ENCODE results near the gene NTF3. TPM values are rescaled to one million over a fixed set of nuclear protein-coding genes. Genes with fewer than 3 reads are reported as not detected.

Gene NTF3
- total RNA-seq, 6 donors from 2014 or later = 0.46 to 0.71 (median 0.54) TPM; not detected in 3

GRCh38 chr12:5499566-5500330, 67.8 kb downstream of the NTF3 start:
- WGBS, 2 donors = 83 to 86% methylated on average over 9 of the region's 9 CpGs
- no peak for TF ChIP-seq EP300 (IDR thresholded peaks at IDR 0.05)
- no peak for TF ChIP-seq CTCF (IDR thresholded peaks at IDR 0.05)
- TF ChIP-seq POLR2AphosphoS5 (IDR thresholded peaks at IDR 0.05) = no peak
- no peak for TF ChIP-seq POLR2A (IDR thresholded peaks at IDR 0.05)
- DNase-seq (no peak), ATAC-seq (ENCODE audit: low FRiP score in 2 of 2) (no peak)
- Histone ChIP-seq H3K4me1 (no peaks in the 10 kb centered on the region), H3K4me3 (no peak overlapping the region), H3K27ac (no peak overlapping the region), H3K9me3 (no peaks in the 10 kb centered on the region), H3K36me3 (no peaks in the 10 kb centered on the region), H3K27me3 (no peaks in the 10 kb centered on the region)

GRCh38 chr12:5500331-5500659, 68.4 kb downstream of the NTF3 start:
- no peak for ATAC-seq (ENCODE audit: low FRiP score in 2 of 2)
- Histone ChIP-seq H3K27me3 (no peaks in the 10 kb centered on the region), H3K4me1 (no peaks in the 10 kb centered on the region), H3K4me3 (no peak overlapping the region), H3K9me3 (no peaks in the 10 kb centered on the region), H3K36me3 (no peaks in the 10 kb centered on the region), H3K27ac (no peak overlapping the region)
- no peak for DNase-seq
- 87 to 92% methylated on average over 7 of the region's 7 CpGs for WGBS, 2 donors
- TF ChIP-seq POLR2AphosphoS5 (IDR thresholded peaks at IDR 0.05) = no peak
- TF ChIP-seq POLR2A (IDR thresholded peaks at IDR 0.05) = no peak
- no peak for TF ChIP-seq EP300 (IDR thresholded peaks at IDR 0.05)
- TF ChIP-seq CTCF (IDR thresholded peaks at IDR 0.05) = no peak

GRCh38 chr12:5503774-5504173, 71.9 kb downstream of the NTF3 start:
- H3K4me3 ChIP-seq = no peak overlapping the region
- no peaks in the 10 kb centered on the region for H3K4me1 ChIP-seq
- 75 to 80% methylated on average over 5 to 6 of the region's 6 CpGs for WGBS, 2 donors
- no peaks in the 10 kb centered on the region for H3K36me3 ChIP-seq
- H3K27ac ChIP-seq = no peak overlapping the region
- ATAC-seq (ENCODE audit: low FRiP score in 2 of 2) = peak in 1 of 2 donors; percentile 13
- TF ChIP-seq POLR2A (IDR thresholded peaks at IDR 0.05) (no peak), POLR2AphosphoS5 (IDR thresholded peaks at IDR 0.05) (no peak), CTCF (IDR thresholded peaks at IDR 0.05) (no peak), EP300 (IDR thresholded peaks at IDR 0.05) (no peak)
- DNase-seq = no peak
- H3K27me3 ChIP-seq = no peaks in the 10 kb centered on the region
- no peaks in the 10 kb centered on the region for H3K9me3 ChIP-seq

- Histone ChIP-seq H3K27ac (no peak overlapping the region), H3K36me3 (no peaks in the 10 kb centered on the region), H3K27me3 (no peaks in the 10 kb centered on the region), H3K4me3 (no peak overlapping the region), H3K4me1 (no peaks in the 10 kb centered on the region), H3K9me3 (no peaks in the 10 kb centered on the region)
- DNase-seq = no peak
- 85 to 100% methylated on average over 1 to 4 of the region's 4 CpGs for WGBS, 2 donors
- ATAC-seq (ENCODE audit: low FRiP score in 2 of 2) = no peak
- TF ChIP-seq POLR2A (IDR thresholded peaks at IDR 0.05) = no peak
- no peak for TF ChIP-seq EP300 (IDR thresholded peaks at IDR 0.05)
- TF ChIP-seq CTCF (IDR thresholded peaks at IDR 0.05) = no peak
- no peak for TF ChIP-seq POLR2AphosphoS5 (IDR thresholded peaks at IDR 0.05)
Measured at GRCh38 chr12:5505116-5505515, 73.2 kb downstream of the NTF3 start.

- no peak overlapping the region for H3K4me3 ChIP-seq
- no peaks in the 10 kb centered on the region for H3K4me1 ChIP-seq
- no peaks in the 10 kb centered on the region for H3K27me3 ChIP-seq
- WGBS, 2 donors = 77 to 82% methylated on average over 2 of the region's 2 CpGs
- no peaks in the 10 kb centered on the region for H3K9me3 ChIP-seq
- no peaks in the 10 kb centered on the region for H3K36me3 ChIP-seq
- no peak overlapping the region for H3K27ac ChIP-seq
- TF ChIP-seq EP300 (IDR thresholded peaks at IDR 0.05) = no peak
- no peak for TF ChIP-seq POLR2A (IDR thresholded peaks at IDR 0.05)
- TF ChIP-seq CTCF (IDR thresholded peaks at IDR 0.05) = no peak
- no peak for TF ChIP-seq POLR2AphosphoS5 (IDR thresholded peaks at IDR 0.05)
- DNase-seq = no peak
- no peak for ATAC-seq (ENCODE audit: low FRiP score in 2 of 2)
Measured at GRCh38 chr12:5505751-5506150, 73.8 kb downstream of the NTF3 start.

All from upper lobe of left lung (tissue), 6 donors.